Smooth muscle cell of the brain vasculature (primary cell): ENCODE results near the gene A1BG.

ENCODE experiments used
- DNase-seq: peaks from one replicate; pipeline ENCODE4 v3.0.0-alpha.2; 2012; ENCODE audit warnings: low read depth, low spot score

A1BG gene

DNA sequence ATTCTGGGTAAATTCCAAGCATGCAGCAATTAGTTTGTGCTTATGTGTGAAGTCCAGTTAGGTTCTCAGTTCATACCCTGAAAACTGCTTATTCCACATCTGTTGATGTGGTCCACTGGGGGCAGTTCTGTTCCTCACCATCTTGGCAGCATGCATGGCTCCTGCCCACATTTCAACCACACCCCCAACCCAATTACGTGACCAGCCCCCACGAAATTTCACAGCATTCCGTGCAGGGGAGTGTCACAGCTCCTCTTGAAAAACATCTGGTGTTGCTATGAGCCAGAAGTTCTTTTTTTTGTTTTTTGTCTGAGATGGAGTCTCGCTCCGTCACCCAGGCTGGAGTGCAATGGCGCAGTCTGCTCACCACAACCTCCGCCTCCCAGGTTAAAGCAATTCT is 57.2 kb downstream of the A1BG start:
- DNase-seq = no peak
